ENCODE results near the gene DCLK1. TPM values are rescaled to one million over a fixed set of nuclear protein-coding genes. Genes with fewer than 3 reads are reported as not detected.

DCLK1 gene
- total RNA-seq, 2 donors from 2014 or later: 64.4 to 112 TPM

- intact Hi-C loops (cut with DNase I): loop anchor here in 1 of 2 donors (2.0 kb wide), 1 partner anchor 18 kb away; no protein-coding TSS in a partner anchor
- no peak for DNase-seq (ENCODE audit: low spot score)
Measured at GRCh38 chr13:35860661-35861060, 270.5 kb downstream of the DCLK1 start.

GRCh38 chr13:35859981-35860380 lies 271.2 kb downstream of the DCLK1 start:
- no peak for DNase-seq (ENCODE audit: low spot score)
- intact Hi-C loops (cut with DNase I): loop anchor here in 1 of 2 donors (2.0 kb wide), 1 partner anchor 19 kb away; no protein-coding TSS in a partner anchor

- intact Hi-C loops (cut with DNase I): no loop called here
- DNase-seq (ENCODE audit: low spot score): no peak
Measured at GRCh38 chr13:35858665-35859064, 272.5 kb downstream of the DCLK1 start.

- intact Hi-C loops (cut with DNase I): no loop called here
Measured at GRCh38 chr13:35857769-35858168, 273.4 kb downstream of the DCLK1 start.

GRCh38 chr13:35856721-35857364 lies 274.3 kb downstream of the DCLK1 start:
- no peak for DNase-seq (ENCODE audit: low spot score)
- intact Hi-C loops (cut with DNase I): no loop called here

More at GRCh38 chr13:35857769-35858168, 273.4 kb downstream of the DCLK1 start:
- DNase-seq (ENCODE audit: low spot score): no peak

GRCh38 chr13:35856084-35856483 lies 275.1 kb downstream of the DCLK1 start:
- intact Hi-C loops (cut with DNase I): no loop called here
- DNase-seq (ENCODE audit: low spot score): no peak

GRCh38 chr13:35855531-35856019 lies 275.6 kb downstream of the DCLK1 start:
- intact Hi-C loops (cut with DNase I): no loop called here
- DNase-seq (ENCODE audit: low spot score): no peak

GRCh38 chr13:35854286-35854685 lies 276.9 kb downstream of the DCLK1 start:
- DNase-seq (ENCODE audit: low spot score): no peak
- intact Hi-C loops (cut with DNase I): no loop called here

GRCh38 chr13:35851881-35852280 lies 279.3 kb downstream of the DCLK1 start:
- intact Hi-C loops (cut with DNase I): no loop called here

GRCh38 chr13:35851356-35851755 lies 279.8 kb downstream of the DCLK1 start:
- intact Hi-C loops (cut with DNase I): no loop called here
- no peak for DNase-seq (ENCODE audit: low spot score)

More at GRCh38 chr13:35851881-35852280, 279.3 kb downstream of the DCLK1 start:
- DNase-seq (ENCODE audit: low spot score): no peak

- intact Hi-C loops (cut with DNase I): no loop called here
- DNase-seq (ENCODE audit: low spot score): no peak
Measured at GRCh38 chr13:35850569-35850968, 280.6 kb downstream of the DCLK1 start.

GRCh38 chr13:35849256-35849644 lies 281.9 kb downstream of the DCLK1 start:
- intact Hi-C loops (cut with DNase I): no loop called here
- DNase-seq (ENCODE audit: low spot score): no peak

- intact Hi-C loops (cut with DNase I): no loop called here
- DNase-seq (ENCODE audit: low spot score): no peak
Measured at GRCh38 chr13:35848336-35849255, 282.6 kb downstream of the DCLK1 start.

GRCh38 chr13:35843272-35843671 lies 287.9 kb downstream of the DCLK1 start:
- DNase-seq (ENCODE audit: low spot score): no peak
- intact Hi-C loops (cut with DNase I): no loop called here

- intact Hi-C loops (cut with DNase I): no loop called here
- DNase-seq (ENCODE audit: low spot score): no peak
Measured at GRCh38 chr13:35841060-35841521, 290.1 kb downstream of the DCLK1 start.

- no peak for DNase-seq (ENCODE audit: low spot score)
- intact Hi-C loops (cut with DNase I): no loop called here
Measured at GRCh38 chr13:35839806-35840205, 291.4 kb downstream of the DCLK1 start.

- intact Hi-C loops (cut with DNase I): no loop called here
- DNase-seq (ENCODE audit: low spot score): no peak
Measured at GRCh38 chr13:35838356-35838755, 292.8 kb downstream of the DCLK1 start.

- intact Hi-C loops (cut with DNase I): no loop called here
Measured at GRCh38 chr13:35836446-35836845, 294.7 kb downstream of the DCLK1 start.

GRCh38 chr13:35835989-35836388 lies 295.2 kb downstream of the DCLK1 start:
- intact Hi-C loops (cut with DNase I): no loop called here
- DNase-seq (ENCODE audit: low spot score): no peak

More at GRCh38 chr13:35836446-35836845, 294.7 kb downstream of the DCLK1 start:
- no peak for DNase-seq (ENCODE audit: low spot score)

GRCh38 chr13:35833608-35834275 lies 297.4 kb downstream of the DCLK1 start:
- intact Hi-C loops (cut with DNase I): no loop called here
- no peak for DNase-seq (ENCODE audit: low spot score)

Measured in posterior vena cava (tissue), 2 donors.